GM18870 (cell line): ENCODE measurements around the gene CACNA1E.

Experiments
- ATAC-seq: cut with Tn5 transposase; IDR thresholded peaks from one replicate; pipeline ENCODE4 v1.9.1; 2021; ENCODE audit warnings: moderate library complexity; ENCODE audit not compliant: unreplicated experiment

The CACNA1E gene

GRCh38 chr1:181483285-181484195 lies at the start of gene CACNA1E:
Gene CACNA1E, plus strand, starts transcription at chr1:181483517. Its CDS starts 228 bp downstream, at chr1:181483745.
- ATAC-seq = no peak

GRCh38 chr1:181433931-181434330 lies 49.4 kb upstream of the CACNA1E start:
- ATAC-seq = no peak

GRCh38 chr1:181438013-181438412 lies 45.3 kb upstream of the CACNA1E start:
- ATAC-seq = no peak

- ATAC-seq = no peak
Measured at GRCh38 chr1:181440510-181440909, 42.8 kb upstream of the CACNA1E start.

GRCh38 chr1:181442181-181442525 lies 41.2 kb upstream of the CACNA1E start:
- no peak for ATAC-seq

GRCh38 chr1:181443231-181443853 lies 40.0 kb upstream of the CACNA1E start:
- ATAC-seq = no peak

GRCh38 chr1:181445436-181445835 lies 37.9 kb upstream of the CACNA1E start:
- no peak for ATAC-seq

GRCh38 chr1:181448461-181448860 lies 34.9 kb upstream of the CACNA1E start:
- no peak for ATAC-seq

GRCh38 chr1:181451661-181452230 lies 31.6 kb upstream of the CACNA1E start:
- no peak for ATAC-seq

- ATAC-seq = no peak
Measured at GRCh38 chr1:181452746-181453145, 30.6 kb upstream of the CACNA1E start.

GRCh38 chr1:181453541-181454201 lies 29.6 kb upstream of the CACNA1E start:
- no peak for ATAC-seq

GRCh38 chr1:181456551-181456950 lies 26.8 kb upstream of the CACNA1E start:
- no peak for ATAC-seq

- no peak for ATAC-seq
Measured at GRCh38 chr1:181458419-181458818, 24.9 kb upstream of the CACNA1E start.

GRCh38 chr1:181459067-181459466 lies 24.2 kb upstream of the CACNA1E start:
- ATAC-seq = no peak

- no peak for ATAC-seq
Measured at GRCh38 chr1:181469829-181470228, 13.5 kb upstream of the CACNA1E start.

GRCh38 chr1:181475580-181475979 lies 7.7 kb upstream of the CACNA1E start:
- no peak for ATAC-seq

GRCh38 chr1:181476581-181476980 lies 6.7 kb upstream of the CACNA1E start:
- no peak for ATAC-seq

GRCh38 chr1:181478306-181478705 lies 5.0 kb upstream of the CACNA1E start:
- no peak for ATAC-seq

GRCh38 chr1:181479137-181479745 lies 4.1 kb upstream of the CACNA1E start:
- ATAC-seq = no peak

- no peak for ATAC-seq
Measured at GRCh38 chr1:181482001-181482430, 1.3 kb upstream of the CACNA1E start.
